OCI-LY1 (cell line): ENCODE measurements around the gene DNAAF2.
"Not testable (repeated sequence)": the region's sequence is repeated elsewhere in the genome, so short reads cannot be mapped to it uniquely, and the experiment has no call there.

Experiments
- H2AFZ ChIP-seq: fragments of 200-600 bp; sonication (generic), shearing (Covaris generic); 2 replicates; pipeline ENCODE4 v1.6.0; 2014; ENCODE audit warnings: antibody characterized with exemption, mild to moderate bottlenecking, low read length
- H3F3A ChIP-seq: fragments of 200-600 bp; sonication (generic), shearing (Covaris generic); 2 replicates; pipeline ENCODE4 v1.6.0; 2014; ENCODE audit warnings: mild to moderate bottlenecking, antibody characterized with exemption, low read length, moderate library complexity; ENCODE audit not compliant: insufficient read depth
- H3K27ac ChIP-seq: fragments of 200-600 bp; sonication (generic); 2 replicates; pipeline ENCODE4 v1.5.1; 2014; ENCODE audit warnings: low read length, mixed run types, mild to moderate bottlenecking, low read depth; ENCODE audit not compliant: poor library complexity, severe bottlenecking
- H3K27me3 ChIP-seq: fragments of 200-600 bp; sonication (generic); 2 replicates; pipeline ENCODE4 v1.6.0; 2014; ENCODE audit warnings: antibody characterized with exemption, mild to moderate bottlenecking, low read length, moderate library complexity; ENCODE audit not compliant: insufficient read depth
- H3K36me3 ChIP-seq: fragments of 200-600 bp; sonication (generic); 2 replicates; pipeline ENCODE4 v1.6.1; 2014; ENCODE audit warnings: mild to moderate bottlenecking, antibody characterized with exemption, low read length, moderate library complexity, mixed read lengths; ENCODE audit not compliant: insufficient read depth
- H3K4me1 ChIP-seq: fragments of 200-600 bp; sonication (generic); 2 replicates; pipeline ENCODE4 v1.5.1; 2014; ENCODE audit warnings: mild to moderate bottlenecking, low read length, moderate library complexity; ENCODE audit not compliant: insufficient read depth, severe bottlenecking
- H3K4me2 ChIP-seq: fragments of 200-600 bp; sonication (generic), shearing (Covaris generic); 2 replicates; pipeline ENCODE4 v1.6.1; 2014; ENCODE audit warnings: low read length
- H3K4me3 ChIP-seq: fragments of 200-600 bp; sonication (generic); 2 replicates; pipeline ENCODE4 v1.5.1; 2014; ENCODE audit warnings: low read length, low read depth, mild to moderate bottlenecking, mixed read lengths; ENCODE audit not compliant: poor library complexity, severe bottlenecking
- H3K79me2 ChIP-seq: fragments of 200-600 bp; shearing (Covaris generic); 2 replicates; pipeline ENCODE4 v1.6.1; 2016; ENCODE audit warnings: mixed run types, low read length, mixed read lengths; ENCODE audit not compliant: insufficient read depth
- H3K9ac ChIP-seq: fragments of 200-600 bp; sonication (generic), shearing (Covaris generic); 2 replicates; pipeline ENCODE4 v1.6.1; 2014; ENCODE audit warnings: mild to moderate bottlenecking, low read length, mixed read lengths
- H3K9me2 ChIP-seq: fragments of 200-600 bp; sonication (generic), shearing (Covaris generic); 2 replicates; pipeline ENCODE4 v1.6.1; 2014; ENCODE audit warnings: low read depth, mild to moderate bottlenecking, low read length, mixed read lengths
- H3K9me3 ChIP-seq: fragments of 200-600 bp; shearing (Covaris generic); 2 replicates; pipeline ENCODE4 v1.6.1; 2014; ENCODE audit warnings: low read length, mixed read lengths
- H4K20me1 ChIP-seq: fragments of 200-600 bp; sonication (generic), shearing (Covaris generic); 2 replicates; pipeline ENCODE4 v1.6.0; 2016; ENCODE audit warnings: mild to moderate bottlenecking, low read length; ENCODE audit not compliant: insufficient read depth
- CTCF ChIP-seq: fragments of 200-600 bp; sonication (generic), shearing (Covaris generic); IDR thresholded peaks from 2 replicates; pipeline ENCODE4 v1.5.1; 2017; ENCODE audit warnings: mild to moderate bottlenecking, antibody characterized with exemption, low read length, moderate library complexity, mixed read lengths
- EZH2 ChIP-seq: fragments of 200-600 bp; sonication (generic), shearing (Covaris generic); IDR thresholded peaks from 2 replicates; pipeline ENCODE4 v1.8.0; 2017; ENCODE audit warnings: borderline replicate concordance, mixed run types, mild to moderate bottlenecking, antibody characterized with exemption, low read length, moderate library complexity, mixed read lengths

The DNAAF2 gene

GRCh38 chr14:49620182-49621113 is 14.6 kb downstream of the DNAAF2 start, which contains the start of the genes MGAT2 and RPL36AL:
TSS of gene MGAT2 (plus strand) at chr14:49620799. CDS start at chr14:49621269, 470 bp downstream.
TSS of gene RPL36AL (minus strand) at chr14:49620626. CDS start at chr14:49619104, 1,522 bp downstream.
- Histone ChIP-seq H3K36me3 (peaks cover 59% of the 10 kb centered on the region), H3K9me2 (no peaks in the 10 kb centered on the region), H3K27ac (peak within 1 kb of the TSS; percentile 85)

GRCh38 chr14:49619730-49620129 is 15.3 kb downstream of the DNAAF2 start:
- H3K9ac ChIP-seq, result peak overlapping the region; percentile 91
- peaks cover 55% of the 10 kb centered on the region for H3K79me2 ChIP-seq
- H3K27me3 ChIP-seq, result no peaks in the 10 kb centered on the region
- H4K20me1 ChIP-seq, result no peaks in the 10 kb centered on the region
- no peaks in the 10 kb centered on the region for H3K9me2 ChIP-seq
- peak overlapping the region; percentile 71 for H3K4me2 ChIP-seq
- peak overlapping the region; percentile 85 for H3K27ac ChIP-seq
- H3K4me3 ChIP-seq, result peak overlapping the region; percentile 85
- H3F3A ChIP-seq, result peaks cover 3% of the 10 kb centered on the region; the same call in 1 of the 2 replicates
- H3K9me3 ChIP-seq, result no peaks in the 10 kb centered on the region
- TF ChIP-seq CTCF (no peak), EZH2 (no peak)
- peaks cover 63% of the 10 kb centered on the region for H3K36me3 ChIP-seq
- peaks cover 48% of the 10 kb centered on the region for H3K4me1 ChIP-seq
- H2AFZ ChIP-seq, result no peak overlapping the region

More at GRCh38 chr14:49620182-49621113, 14.6 kb downstream of the DNAAF2 start, which contains the start of the genes MGAT2 and RPL36AL:
- Histone ChIP-seq H3K4me1 (peaks cover 48% of the 10 kb centered on the region), H2AFZ (no peak within 1 kb of the TSS), H3K9ac (peak within 1 kb of the TSS; percentile 91), H3K4me2 (peak within 1 kb of the TSS; percentile 94), H3K4me3 (peak within 1 kb of the TSS; percentile 85), H3K9me3 (no peaks in the 10 kb centered on the region), H3K79me2 (peaks cover 55% of the 10 kb centered on the region), H3K27me3 (no peaks in the 10 kb centered on the region), H3F3A (peaks cover 9% of the 10 kb centered on the region; the same call in 1 of the 2 replicates), H4K20me1 (no peaks in the 10 kb centered on the region)
- TF ChIP-seq EZH2 (no peak), CTCF (peak; percentile 46; the same call in 1 of the 2 replicates)

GRCh38 chr14:49619273-49619672 is 15.8 kb downstream of the DNAAF2 start:
- H3F3A ChIP-seq, H4K20me1 ChIP-seq, H3K9me2 ChIP-seq, H3K27me3 ChIP-seq, H2AFZ ChIP-seq, H3K9me3 ChIP-seq: not testable (repeated sequence)
- peaks cover 45% of the 10 kb centered on the region for H3K4me1 ChIP-seq
- H3K4me3 ChIP-seq, result peak overlapping the region; percentile 85
- H3K27ac ChIP-seq, result peak overlapping the region; percentile 85
- peaks cover 50% of the 10 kb centered on the region for H3K79me2 ChIP-seq
- peaks cover 65% of the 10 kb centered on the region for H3K36me3 ChIP-seq
- H3K9ac ChIP-seq, result peak overlapping the region; percentile 91
- peak overlapping the region; percentile 71 for H3K4me2 ChIP-seq
